Measurements from ENCODE around the gene TSKU.

GRCh38 chr11:76753950-76754349, 29.2 kb upstream of the TSKU start:
- TF ChIP-seq EZH2 (IDR thresholded peaks at IDR 0.05; ENCODE audit: insufficient read depth, poor library complexity, severe bottlenecking) (no peak), EZH2phosphoT487 (IDR thresholded peaks at IDR 0.05; ENCODE audit: insufficient read depth, low read depth) (no peak)
